GM23338 (cell line): Measurements from ENCODE around the gene CD24. TPM values are rescaled to one million over a fixed set of nuclear protein-coding genes. Genes with fewer than 3 reads are reported as not detected.

Source experiments
- ATAC-seq: fragments of 200-7000 bp; cut with Tn5 transposase; 3 replicates; pipeline ENCODE4 v1.9.1; 2020
- DNase-seq: peaks from one replicate; pipeline ENCODE4 v3.0.0-alpha.2; 2015; ENCODE audit warnings: low spot score
- H2AFZ ChIP-seq: fragments of 200-600 bp; sonication (generic); 2 replicates; pipeline ENCODE4 v1.8.0; 2016; ENCODE audit warnings: antibody characterized with exemption, mild to moderate bottlenecking, moderate library complexity
- H3F3A ChIP-seq: fragments of 200-600 bp; sonication (generic); replicated peaks from 2 replicates; pipeline ENCODE4 v1.8.0; 2017; ENCODE audit warnings: antibody characterized with exemption, mixed run types, low read depth
- H3K27ac ChIP-seq: fragments of 200-600 bp; sonication (generic); 2 replicates; pipeline ENCODE4 v1.6.1; 2016; ENCODE audit warnings: low read depth
- H3K27me3 ChIP-seq: fragments of 200-600 bp; sonication (generic); 2 replicates; pipeline ENCODE4 v1.8.0; 2016; ENCODE audit warnings: mild to moderate bottlenecking, mixed run types, moderate library complexity; ENCODE audit not compliant: insufficient read depth
- H3K36me3 ChIP-seq: fragments of 200-600 bp; sonication (generic); 2 replicates; pipeline ENCODE4 v1.8.0; 2016; ENCODE audit warnings: mild to moderate bottlenecking; ENCODE audit not compliant: insufficient read depth
- H3K4me1 ChIP-seq: fragments of 200-600 bp; sonication (generic); 2 replicates; pipeline ENCODE4 v1.8.0; 2016; ENCODE audit warnings: mild to moderate bottlenecking, moderate library complexity; ENCODE audit not compliant: insufficient read depth
- H3K4me2 ChIP-seq: fragments of 200-600 bp; sonication (generic); 2 replicates; pipeline ENCODE4 v1.7.1; 2017; ENCODE audit warnings: mixed run types
- H3K4me3 ChIP-seq: fragments of 200-600 bp; sonication (generic); 2 replicates; pipeline ENCODE4 v1.6.1; 2016; ENCODE audit warnings: mixed run types
- H3K79me2 ChIP-seq: fragments of 200-600 bp; sonication (generic); replicated peaks from 2 replicates; pipeline ENCODE4 v1.8.0; 2017; ENCODE audit warnings: mild to moderate bottlenecking; ENCODE audit not compliant: insufficient read depth
- H3K9me2 ChIP-seq: fragments of 200-600 bp; sonication (generic); 2 replicates; pipeline ENCODE4 v1.8.0; 2017; ENCODE audit not compliant: insufficient read depth
- H4K20me1 ChIP-seq: fragments of 200-600 bp; sonication (generic); replicated peaks from 2 replicates; pipeline ENCODE4 v1.8.0; 2017; ENCODE audit warnings: mild to moderate bottlenecking; ENCODE audit not compliant: insufficient read depth
- H3K27ac Mint-ChIP-seq: 2 replicates; pipeline ENCODE4 v1.8.0; 2020; ENCODE audit warnings: inconsistent platforms, mild to moderate bottlenecking, moderate library complexity, mixed read lengths
- H3K27me3 Mint-ChIP-seq: 3 replicates; pipeline ENCODE4 v1.8.0; 2022; ENCODE audit warnings: low read depth, mild to moderate bottlenecking, moderate library complexity, mixed read lengths, inconsistent platforms; ENCODE audit not compliant: insufficient read depth, poor library complexity
- H3K36me3 Mint-ChIP-seq: 3 replicates; pipeline ENCODE4 v1.8.0; 2021; ENCODE audit warnings: low read depth, mild to moderate bottlenecking, inconsistent platforms, moderate library complexity, mixed read lengths
- H3K4me1 Mint-ChIP-seq: 3 replicates; pipeline ENCODE4 v1.8.0; 2020; ENCODE audit warnings: mild to moderate bottlenecking, inconsistent platforms, mixed read lengths
- H3K4me3 Mint-ChIP-seq: 3 replicates; pipeline ENCODE4 v1.8.0; 2021; ENCODE audit warnings: moderate library complexity, mild to moderate bottlenecking, inconsistent platforms, mixed read lengths
- H3K9me3 Mint-ChIP-seq: 3 replicates; pipeline ENCODE4 v1.8.0; 2020; ENCODE audit warnings: moderate library complexity, mild to moderate bottlenecking, inconsistent platforms, mixed read lengths
- CREB1 ChIP-seq: fragments of 250-450 bp; sonication (Bioruptor Pico); IDR thresholded peaks from 2 replicates; pipeline ENCODE4 v1.5.0; 2020; ENCODE audit warnings: low read depth, mild to moderate bottlenecking, moderate library complexity
- EZH2phosphoT487 ChIP-seq: fragments of 200-600 bp; sonication (generic); IDR thresholded peaks from one replicate; pipeline ENCODE4 v1.8.1; 2018; ENCODE audit warnings: antibody characterized with exemption; ENCODE audit not compliant: unreplicated experiment
- JUNB ChIP-seq: IDR thresholded peaks from one replicate; pipeline ENCODE4 v1.6.1; 2016; ENCODE audit warnings: antibody characterized with exemption; ENCODE audit not compliant: unreplicated experiment
- POLR2AphosphoS5 ChIP-seq: IDR thresholded peaks from 2 replicates; pipeline ENCODE4 v1.6.1; 2016; ENCODE audit warnings: antibody characterized with exemption, low read depth
- ZNF114 ChIP-seq: fragments of 250-450 bp; sonication (Bioruptor Pico); IDR thresholded peaks from 2 replicates; pipeline ENCODE4 v1.5.0; 2020; ENCODE audit warnings: mild to moderate bottlenecking, moderate library complexity
- ZNF331 ChIP-seq: fragments of 250-450 bp; sonication (Bioruptor Pico); IDR thresholded peaks from 2 replicates; pipeline ENCODE4 v1.5.0; 2020; ENCODE audit warnings: low read depth, mild to moderate bottlenecking, moderate library complexity
- polyA plus RNA-seq: library from polyadenylated mRNA; unstranded; fragments of >200 nt; fragmentation: Nextera tagmentation; extraction: Ambion mirVana; gene quantifications from 2 replicates; pipeline ENCODE4 v1.2.1, GENCODE V29; 2016
- total RNA-seq: library from RNA; depleted of rRNA; stranded (reverse); fragments of >200 nt; shearing (Covaris generic); gene quantifications from 2 replicates; pipeline ENCODE4 v1.2.3, GENCODE V29; 2014
- TF ChIP-seq, protein P1 (sequence below): IDR thresholded peaks from 2 replicates; pipeline ENCODE4 v1.6.1; 2016; ENCODE audit warnings: antibody characterized with exemption
- TF ChIP-seq, protein P2 (sequence below), 2 experiments: fragments of 200-600 bp in 1 of 2; sonication (generic) in 1 of 2; conservative IDR thresholded peaks; 2 replicates each; pipeline versions ENCODE4 v1.5.1 to v1.6.1; 2016 to 2017; ENCODE audit warnings: antibody characterized with exemption in 2 of 2, low read depth in 2 of 2, mild to moderate bottlenecking in 2 of 2, moderate library complexity in 1 of 2
- TF ChIP-seq, protein P3 (sequence below): IDR thresholded peaks from one replicate; pipeline ENCODE4 v1.6.1; 2018; ENCODE audit warnings: antibody characterized with exemption; ENCODE audit not compliant: unreplicated experiment

CD24 gene
- total and polyA plus RNA-seq, 2 experiments from 2014 or later = 1,373 to 2,907 TPM

DNA sequence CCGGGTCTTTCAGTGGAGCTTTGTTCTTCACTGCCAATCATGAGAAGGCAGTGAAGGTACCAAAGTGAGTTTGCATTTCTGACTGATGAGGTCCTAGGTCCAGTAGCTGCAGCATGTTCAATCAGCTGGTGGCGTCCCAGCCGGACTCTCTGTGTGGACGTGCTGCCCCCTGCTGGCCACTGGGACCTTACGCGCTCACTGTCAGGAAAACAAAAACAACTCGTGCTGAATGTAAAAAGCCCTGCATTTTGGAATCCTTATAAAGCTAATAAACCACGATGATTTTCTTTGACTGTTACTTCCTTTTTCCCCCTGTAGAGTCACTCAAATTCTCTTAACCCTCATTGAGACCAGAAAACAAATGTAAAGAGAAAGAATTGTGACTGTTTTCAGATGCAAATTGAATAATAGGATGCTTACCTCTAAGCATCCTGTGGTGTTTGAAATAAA lies 4.9 kb upstream of the CD24 start (continued):
- TF ChIP-seq ZNF114 (no peak), ZNF331 (no peak), CREB1 (CRISPR knock-in tag) (peak; percentile 48), POLR2AphosphoS5 (no peak), JUNB (no peak)
- TF ChIP-seq, protein P1, sequence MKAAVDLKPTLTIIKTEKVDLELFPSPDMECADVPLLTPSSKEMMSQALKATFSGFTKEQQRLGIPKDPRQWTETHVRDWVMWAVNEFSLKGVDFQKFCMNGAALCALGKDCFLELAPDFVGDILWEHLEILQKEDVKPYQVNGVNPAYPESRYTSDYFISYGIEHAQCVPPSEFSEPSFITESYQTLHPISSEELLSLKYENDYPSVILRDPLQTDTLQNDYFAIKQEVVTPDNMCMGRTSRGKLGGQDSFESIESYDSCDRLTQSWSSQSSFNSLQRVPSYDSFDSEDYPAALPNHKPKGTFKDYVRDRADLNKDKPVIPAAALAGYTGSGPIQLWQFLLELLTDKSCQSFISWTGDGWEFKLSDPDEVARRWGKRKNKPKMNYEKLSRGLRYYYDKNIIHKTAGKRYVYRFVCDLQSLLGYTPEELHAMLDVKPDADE = no peak
- TF ChIP-seq, protein P2, sequence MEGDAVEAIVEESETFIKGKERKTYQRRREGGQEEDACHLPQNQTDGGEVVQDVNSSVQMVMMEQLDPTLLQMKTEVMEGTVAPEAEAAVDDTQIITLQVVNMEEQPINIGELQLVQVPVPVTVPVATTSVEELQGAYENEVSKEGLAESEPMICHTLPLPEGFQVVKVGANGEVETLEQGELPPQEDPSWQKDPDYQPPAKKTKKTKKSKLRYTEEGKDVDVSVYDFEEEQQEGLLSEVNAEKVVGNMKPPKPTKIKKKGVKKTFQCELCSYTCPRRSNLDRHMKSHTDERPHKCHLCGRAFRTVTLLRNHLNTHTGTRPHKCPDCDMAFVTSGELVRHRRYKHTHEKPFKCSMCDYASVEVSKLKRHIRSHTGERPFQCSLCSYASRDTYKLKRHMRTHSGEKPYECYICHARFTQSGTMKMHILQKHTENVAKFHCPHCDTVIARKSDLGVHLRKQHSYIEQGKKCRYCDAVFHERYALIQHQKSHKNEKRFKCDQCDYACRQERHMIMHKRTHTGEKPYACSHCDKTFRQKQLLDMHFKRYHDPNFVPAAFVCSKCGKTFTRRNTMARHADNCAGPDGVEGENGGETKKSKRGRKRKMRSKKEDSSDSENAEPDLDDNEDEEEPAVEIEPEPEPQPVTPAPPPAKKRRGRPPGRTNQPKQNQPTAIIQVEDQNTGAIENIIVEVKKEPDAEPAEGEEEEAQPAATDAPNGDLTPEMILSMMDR (conservative IDR thresholded peaks at IDR 0.05; ENCODE audit: low read depth in 2 of 2) = peak; percentile 99

DNA sequence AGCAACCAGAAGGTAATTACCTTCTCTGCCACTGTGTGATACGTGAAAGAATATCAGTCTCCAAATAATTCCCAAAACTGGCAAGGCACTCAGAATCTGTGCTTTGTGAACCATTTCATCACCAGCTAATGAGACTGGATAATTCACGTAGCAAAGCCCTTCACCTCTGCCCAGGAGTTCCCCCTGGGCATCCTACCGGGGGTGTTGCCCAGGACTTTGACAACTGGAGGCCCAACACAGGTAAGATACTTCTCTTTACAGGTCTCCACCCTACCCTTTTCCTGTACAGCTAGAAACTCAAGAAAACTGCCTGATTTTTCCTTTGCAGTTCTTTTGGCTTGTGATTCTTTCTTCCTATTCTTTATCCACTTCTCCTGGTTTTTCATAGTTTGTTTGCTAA lies 2.7 kb upstream of the CD24 start:
- Histone ChIP-seq H3K4me1 (peaks cover 23% of the 10 kb centered on the region), H3K4me2 (no peak overlapping the region), H3K4me3 (no peak overlapping the region), H3K36me3 (peaks cover 10% of the 10 kb centered on the region), H4K20me1 (peaks cover 16% of the 10 kb centered on the region), H2AFZ (no peak overlapping the region), H3K79me2 (peaks cover 50% of the 10 kb centered on the region), H3K27ac (no peak overlapping the region), H3F3A (peaks cover 21% of the 10 kb centered on the region), H3K27me3 (no peaks in the 10 kb centered on the region), H3K9me2 (no peaks in the 10 kb centered on the region)
- Mint-ChIP-seq H3K4me1 (peaks cover 31% of the 10 kb centered on the region), H3K9me3 (peaks cover 15% of the 10 kb centered on the region; the same call in 2 of the 3 replicates), H3K27ac (peak overlapping the region; percentile 89), H3K36me3 (peaks cover 23% of the 10 kb centered on the region), H3K4me3 (peak overlapping the region; percentile 21; the same call in 1 of the 3 replicates), H3K27me3 (peaks cover 35% of the 10 kb centered on the region)
- ATAC-seq (no peak), DNase-seq (no peak)
- TF ChIP-seq ZNF114 = no peak
- TF ChIP-seq, protein P1 = no peak
- TF ChIP-seq, protein P2 (conservative IDR thresholded peaks at IDR 0.05; ENCODE audit: low read depth in 2 of 2) = no peak
- no peak for TF ChIP-seq EZH2phosphoT487
- TF ChIP-seq, protein P3, sequence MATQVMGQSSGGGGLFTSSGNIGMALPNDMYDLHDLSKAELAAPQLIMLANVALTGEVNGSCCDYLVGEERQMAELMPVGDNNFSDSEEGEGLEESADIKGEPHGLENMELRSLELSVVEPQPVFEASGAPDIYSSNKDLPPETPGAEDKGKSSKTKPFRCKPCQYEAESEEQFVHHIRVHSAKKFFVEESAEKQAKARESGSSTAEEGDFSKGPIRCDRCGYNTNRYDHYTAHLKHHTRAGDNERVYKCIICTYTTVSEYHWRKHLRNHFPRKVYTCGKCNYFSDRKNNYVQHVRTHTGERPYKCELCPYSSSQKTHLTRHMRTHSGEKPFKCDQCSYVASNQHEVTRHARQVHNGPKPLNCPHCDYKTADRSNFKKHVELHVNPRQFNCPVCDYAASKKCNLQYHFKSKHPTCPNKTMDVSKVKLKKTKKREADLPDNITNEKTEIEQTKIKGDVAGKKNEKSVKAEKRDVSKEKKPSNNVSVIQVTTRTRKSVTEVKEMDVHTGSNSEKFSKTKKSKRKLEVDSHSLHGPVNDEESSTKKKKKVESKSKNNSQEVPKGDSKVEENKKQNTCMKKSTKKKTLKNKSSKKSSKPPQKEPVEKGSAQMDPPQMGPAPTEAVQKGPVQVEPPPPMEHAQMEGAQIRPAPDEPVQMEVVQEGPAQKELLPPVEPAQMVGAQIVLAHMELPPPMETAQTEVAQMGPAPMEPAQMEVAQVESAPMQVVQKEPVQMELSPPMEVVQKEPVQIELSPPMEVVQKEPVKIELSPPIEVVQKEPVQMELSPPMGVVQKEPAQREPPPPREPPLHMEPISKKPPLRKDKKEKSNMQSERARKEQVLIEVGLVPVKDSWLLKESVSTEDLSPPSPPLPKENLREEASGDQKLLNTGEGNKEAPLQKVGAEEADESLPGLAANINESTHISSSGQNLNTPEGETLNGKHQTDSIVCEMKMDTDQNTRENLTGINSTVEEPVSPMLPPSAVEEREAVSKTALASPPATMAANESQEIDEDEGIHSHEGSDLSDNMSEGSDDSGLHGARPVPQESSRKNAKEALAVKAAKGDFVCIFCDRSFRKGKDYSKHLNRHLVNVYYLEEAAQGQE = no peak
- TF ChIP-seq POLR2AphosphoS5 = no peak
